ENCODE results near the gene TRIM2. TPM values are rescaled to one million over a fixed set of nuclear protein-coding genes. Genes with fewer than 3 reads are reported as not detected.
A peak's percentile ranks its signal among the peaks of the same experiment; 100 is the strongest.

The TRIM2 gene
- total and polyA plus RNA-seq, 2 of the 8 experiments (the other 6 are each of a cell fraction or from before 2014, with no cell fraction given) = 34.0 to 59.8 TPM

GRCh38 chr4:153241295-153241694 lies 37.1 kb downstream of the TRIM2 start:
- H2BK15ac ChIP-seq (ENCODE audit: low read length) = 0 out of 2 replicates have a peak overlapping the region, but pooled peaks have one; percentile 36
- H4K8ac ChIP-seq (ENCODE audit: extremely low read depth, insufficient read depth, low read length) = no peak overlapping the region
- no peak overlapping the region for H3K9ac ChIP-seq (replicated peaks in 1 of 4; ENCODE audit: extremely low read depth in 1 of 4, low read depth in 3 of 4, low read length in 3 of 4)
- H2BK12ac ChIP-seq (ENCODE audit: low read depth, low read length) = peak overlapping the region; percentile 87; the same call in 1 of the 2 replicates
- no peak overlapping the region for H3K14ac ChIP-seq (ENCODE audit: insufficient read length)
- no peaks in the 10 kb centered on the region for H3K9me3 ChIP-seq (ENCODE audit: insufficient read depth in 2 of 2, low read depth in 1 of 2, low read length in 1 of 2)
- H3K56ac ChIP-seq (replicated peaks; ENCODE audit: insufficient read length, low read depth, low read length) = no peak overlapping the region
- no peaks in the 10 kb centered on the region for H3K23me2 ChIP-seq (ENCODE audit: low read depth, low read length)
- DNase-seq (ENCODE audit: low read depth in 1 of 2, low spot score in 2 of 2) (no peak), FAIRE-seq (no peak)
- peak overlapping the region; percentile 80 for H2BK20ac ChIP-seq (ENCODE audit: low read length)
- H4K5ac ChIP-seq (ENCODE audit: insufficient read length, low read depth, low read length) = no peak overlapping the region
- H2AK5ac ChIP-seq (ENCODE audit: low read depth, low read length) = peak overlapping the region; percentile 91
- peak overlapping the region; percentile 31 for H4K91ac ChIP-seq (replicated peaks; ENCODE audit: insufficient read length, low read length)
- no peak overlapping the region for H3K27ac ChIP-seq (ENCODE audit: low read depth, low read length)
- no peaks in the 10 kb centered on the region for H4K20me1 ChIP-seq (replicated peaks in 1 of 2; ENCODE audit: control insufficient read depth in 1 of 2, insufficient read depth in 2 of 2, low read length in 2 of 2)
- no peak overlapping the region for H3K4ac ChIP-seq (replicated peaks; ENCODE audit: insufficient read length, low read depth, low read length)
- H3K27me3 ChIP-seq (replicated peaks in 1 of 4; ENCODE audit: control insufficient read depth in 3 of 4, extremely low read depth in 1 of 4, insufficient read depth in 3 of 4, low read length in 3 of 4) = no peaks in the 10 kb centered on the region
- H3K79me1 ChIP-seq (ENCODE audit: low read depth, low read length) = no peaks in the 10 kb centered on the region; the same call in 1 of the 2 replicates
- POLR2A ChIA-PET (ENCODE audit: partially characterized antibody) = interaction anchor here (1.0 to 1.1 kb wide), 2 partner anchors 16 to 17 kb away, joined by 3 read pairs; no protein-coding TSS in a partner anchor
- H3K18ac ChIP-seq (ENCODE audit: extremely low read depth, low read length) = peak overlapping the region; percentile 75; the same call in 1 of the 2 replicates
- peaks cover 0 to 14% (median 7%) of the 10 kb centered on the region in 4 experiments; a peak in 6 of 7 replicates for H3K4me1 ChIP-seq (replicated peaks in 1 of 4; ENCODE audit: control insufficient read depth in 3 of 4, insufficient read depth in 4 of 4, low read length in 3 of 4)
- no peak overlapping the region; a peak in 1 of 4 replicates for H3K4me2 ChIP-seq (ENCODE audit: insufficient read depth in 1 of 2, low read depth in 2 of 2, low read length in 2 of 2)
- 88% methylated on average over 8 of the region's 8 CpGs; no CpG with 5 or more reads in 1 of the 2 experiments for WGBS, 2 experiments (ENCODE audit: extremely low coverage in 1 of 2, insufficient coverage in 1 of 2, insufficient read length in 1 of 2, insufficient replicate concordance in 2 of 2, low coverage in 1 of 2, low lambda C conversion rate in 2 of 2, missing lambda C conversion rate in 1 of 2)
- H2BK5ac ChIP-seq (ENCODE audit: low read depth, low read length) = peak overlapping the region; percentile 78; the same call in 1 of the 2 replicates
- no peaks in the 10 kb centered on the region for H3K36me3 ChIP-seq (ENCODE audit: control insufficient read depth in 2 of 4, insufficient read depth in 4 of 4, low read length in 3 of 4)
- no peak overlapping the region for H2BK120ac ChIP-seq (replicated peaks; ENCODE audit: low read depth, low read length)
- no peak overlapping the region for H2AFZ ChIP-seq (ENCODE audit: low read length)
- H3K4me3 ChIP-seq (ENCODE audit: extremely low read depth in 1 of 4, insufficient read depth in 2 of 4, low read depth in 3 of 4, low read length in 4 of 4) = no peak overlapping the region
- H3K23ac ChIP-seq (ENCODE audit: insufficient read length) = no peak overlapping the region
- CTCF ChIA-PET (ENCODE audit: partially characterized antibody) = interaction anchor here (1.3 to 1.8 kb wide), 2 partner anchors 10 to 28 kb away, joined by 3 to 4 read pairs; no protein-coding TSS in a partner anchor
- 0 out of 4 replicates have a peak, but pooled peaks cover 0 to 1% of the 10 kb centered on the region in 2 experiments for H3K79me2 ChIP-seq (ENCODE audit: control insufficient read depth in 1 of 2, insufficient read depth in 2 of 2, low read length in 2 of 2)
- TF ChIP-seq, protein P1, sequence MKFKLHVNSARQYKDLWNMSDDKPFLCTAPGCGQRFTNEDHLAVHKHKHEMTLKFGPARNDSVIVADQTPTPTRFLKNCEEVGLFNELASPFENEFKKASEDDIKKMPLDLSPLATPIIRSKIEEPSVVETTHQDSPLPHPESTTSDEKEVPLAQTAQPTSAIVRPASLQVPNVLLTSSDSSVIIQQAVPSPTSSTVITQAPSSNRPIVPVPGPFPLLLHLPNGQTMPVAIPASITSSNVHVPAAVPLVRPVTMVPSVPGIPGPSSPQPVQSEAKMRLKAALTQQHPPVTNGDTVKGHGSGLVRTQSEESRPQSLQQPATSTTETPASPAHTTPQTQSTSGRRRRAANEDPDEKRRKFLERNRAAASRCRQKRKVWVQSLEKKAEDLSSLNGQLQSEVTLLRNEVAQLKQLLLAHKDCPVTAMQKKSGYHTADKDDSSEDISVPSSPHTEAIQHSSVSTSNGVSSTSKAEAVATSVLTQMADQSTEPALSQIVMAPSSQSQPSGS (IDR thresholded peaks at IDR 0.05; ENCODE audit: low read length) = no peak
- TF ChIP-seq TAF1 (IDR thresholded peaks at IDR 0.05; ENCODE audit: low read depth, low read length) (no peak), KDM5A (IDR thresholded peaks at IDR 0.05; ENCODE audit: low read length) (no peak), SIN3A (conservative IDR thresholded peaks at IDR 0.05 in 1 of 2, IDR thresholded peaks at IDR 0.05 in 1 of 2; ENCODE audit: low read depth in 1 of 2, low read length in 2 of 2) (no peak), EP300 (IDR thresholded peaks at IDR 0.05; ENCODE audit: borderline replicate concordance in 1 of 2, low read depth in 2 of 2, low read length in 2 of 2) (no peak), NANOG (IDR thresholded peaks at IDR 0.05; ENCODE audit: insufficient read depth, low read depth, low read length, poor library complexity, severe bottlenecking) (no peak), FOSL1 (IDR thresholded peaks at IDR 0.05; ENCODE audit: insufficient read depth, low read depth, low read length) (no peak), SRF (IDR thresholded peaks at IDR 0.05; ENCODE audit: low read depth, low read length) (no peak)
